Globus pallidus (tissue), 1 donor: ENCODE results near the gene FLRT2.
A peak's percentile ranks its signal among the peaks of the same experiment; 100 is the strongest.

Experiments
- DNase-seq: peaks from one replicate; pipeline ENCODE4 v3.0.0-alpha.2; 2015; ENCODE audit warnings: low spot score

FLRT2 gene

DNA sequence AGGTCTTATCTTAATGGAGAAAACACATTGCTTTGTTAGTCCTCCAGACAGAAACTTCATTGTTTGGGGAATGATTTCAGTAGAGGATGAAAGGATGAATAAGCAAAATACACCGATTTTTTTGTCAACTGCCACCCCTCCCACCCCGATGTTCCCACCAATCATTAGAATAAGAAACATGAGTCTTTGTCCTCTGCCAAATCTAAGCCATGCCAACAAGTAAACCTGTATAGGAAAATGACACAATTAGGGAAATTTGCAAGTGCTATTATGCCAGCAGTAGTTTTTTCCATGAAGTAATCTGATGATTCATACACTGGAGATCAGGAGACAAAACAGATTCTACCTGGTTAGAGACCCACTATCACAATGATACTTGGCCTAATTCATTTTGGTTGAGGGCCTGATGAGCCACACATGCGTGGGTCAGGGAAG is 35.9 kb downstream of the FLRT2 start:
- DNase-seq = no peak

DNA sequence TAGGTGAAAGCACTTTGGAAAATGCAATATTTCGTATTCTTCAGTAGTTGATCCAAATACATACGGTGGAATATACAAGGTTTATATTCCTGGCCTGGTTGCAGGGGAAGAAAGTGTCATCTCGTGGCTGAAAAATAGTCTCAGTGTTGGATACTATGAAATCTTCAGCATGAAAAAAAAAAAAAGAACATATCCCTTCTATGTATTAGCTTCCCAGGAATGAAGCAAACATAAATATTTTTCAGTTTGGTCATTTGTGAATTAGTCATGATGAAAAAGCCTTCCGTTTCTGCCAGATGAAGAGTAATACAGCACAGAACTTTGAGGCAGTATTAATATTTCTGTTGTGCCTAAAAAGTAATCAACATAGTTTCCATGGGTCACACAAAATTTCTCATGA is 36.7 kb downstream of the FLRT2 start:
- no peak for DNase-seq

DNA sequence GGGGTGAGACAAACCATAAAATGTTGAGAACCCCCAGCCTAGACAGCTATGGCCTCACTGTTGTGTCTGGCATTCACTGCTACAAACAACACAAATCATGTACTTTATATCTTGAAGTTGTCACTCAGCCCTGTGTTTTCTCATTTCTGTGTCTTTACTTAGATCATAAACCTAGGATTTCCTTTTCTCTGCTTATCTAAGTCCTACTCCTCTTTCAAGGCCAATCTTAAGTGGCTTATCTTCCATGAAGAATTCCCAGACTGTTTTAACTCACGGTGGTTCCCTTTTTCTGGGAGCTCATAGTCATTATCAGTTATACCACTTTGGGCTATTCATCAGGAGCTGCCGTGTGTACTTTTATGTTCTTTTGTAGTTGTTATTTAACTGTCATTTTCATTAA is 42.1 kb downstream of the FLRT2 start:
- no peak for DNase-seq

DNA sequence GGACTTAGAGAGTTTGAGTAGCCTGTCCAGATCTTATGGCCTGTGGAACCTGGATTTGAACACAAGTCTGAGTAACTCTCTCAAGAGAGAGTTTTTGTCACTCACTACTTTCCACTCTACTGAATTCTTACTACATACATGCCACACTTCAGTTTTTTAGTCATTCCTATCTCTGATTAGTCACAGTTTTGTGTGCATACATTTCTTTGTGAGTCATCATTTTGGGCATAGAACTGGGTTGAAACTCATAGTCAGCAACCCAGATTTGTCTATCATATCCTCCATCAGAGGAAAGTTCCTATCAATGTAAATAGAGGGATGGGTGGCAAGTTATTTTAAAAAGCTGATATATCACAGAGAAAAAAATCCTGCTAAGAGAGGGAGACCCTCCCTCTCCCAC is 42.9 kb downstream of the FLRT2 start:
- DNase-seq = no peak

DNA sequence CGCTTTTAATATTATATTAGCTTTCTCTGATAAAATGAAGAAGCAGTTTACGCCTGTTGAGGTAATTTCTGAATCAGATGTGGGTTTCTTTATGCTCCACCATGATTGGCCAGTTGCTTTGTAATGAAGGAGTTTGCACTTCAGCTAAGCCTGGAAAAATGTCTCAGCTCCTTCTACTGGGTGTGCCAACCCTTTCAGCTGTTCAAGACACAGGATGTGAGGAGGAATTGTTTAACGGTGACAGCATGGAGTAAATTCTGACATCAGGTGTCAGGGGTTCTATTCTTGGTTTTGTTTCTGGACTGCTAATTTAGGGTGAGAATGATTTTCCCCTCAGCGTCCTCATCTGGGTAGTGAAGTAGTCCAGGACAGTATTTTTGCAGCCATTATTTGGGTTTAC is 43.5 kb downstream of the FLRT2 start:
- no peak for DNase-seq

DNA sequence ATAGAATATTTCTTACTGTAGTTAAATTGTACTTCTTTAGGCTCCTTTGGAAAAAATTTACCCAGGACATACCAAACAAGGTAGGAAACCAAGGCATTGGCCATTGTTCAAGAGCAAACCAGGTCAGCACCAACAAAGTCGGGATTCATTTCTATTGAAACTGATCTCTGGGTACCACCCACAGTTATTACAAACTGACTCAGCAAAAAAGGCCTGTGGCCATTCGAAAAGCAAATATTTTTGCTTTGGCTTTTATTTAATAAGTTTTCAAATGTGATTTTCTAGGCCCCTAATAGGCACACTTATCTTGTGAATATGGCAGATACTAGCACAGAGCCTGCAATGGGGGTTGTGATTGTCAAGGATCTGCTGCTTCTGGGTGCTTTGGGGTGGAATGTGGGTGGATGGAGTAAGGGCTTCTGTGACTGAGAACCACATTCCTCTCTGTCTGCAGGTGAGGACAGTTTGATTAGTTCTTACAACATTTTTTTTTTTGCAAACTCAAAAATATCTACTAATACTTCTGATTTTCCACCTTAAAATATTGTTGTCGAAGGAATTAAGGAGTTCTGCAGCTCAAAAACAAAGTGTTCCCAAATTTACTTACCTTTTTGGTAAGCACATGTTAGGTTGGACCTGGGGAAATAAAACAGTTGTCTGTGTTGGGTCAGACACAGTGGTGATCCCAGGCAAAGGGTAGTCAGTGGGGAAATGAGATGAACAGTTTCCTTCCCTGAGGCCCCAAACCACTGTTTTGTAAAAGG is 45.1 kb downstream of the FLRT2 start:
- no peak for DNase-seq

DNA sequence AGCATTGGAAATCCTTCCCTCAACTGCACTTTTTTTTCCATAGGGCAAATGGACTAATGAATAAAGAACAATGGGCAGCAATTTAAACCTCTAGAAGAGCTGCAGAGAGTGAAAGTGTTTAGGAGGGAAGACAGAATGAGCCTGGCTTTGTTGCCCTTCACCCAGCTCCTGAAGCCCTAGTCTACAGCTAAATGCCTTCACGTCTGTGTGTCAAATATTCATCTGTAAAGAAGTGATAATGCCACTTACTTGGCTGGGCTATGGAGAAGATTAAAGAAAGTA is 45.6 kb downstream of the FLRT2 start:
- DNase-seq = no peak

DNA sequence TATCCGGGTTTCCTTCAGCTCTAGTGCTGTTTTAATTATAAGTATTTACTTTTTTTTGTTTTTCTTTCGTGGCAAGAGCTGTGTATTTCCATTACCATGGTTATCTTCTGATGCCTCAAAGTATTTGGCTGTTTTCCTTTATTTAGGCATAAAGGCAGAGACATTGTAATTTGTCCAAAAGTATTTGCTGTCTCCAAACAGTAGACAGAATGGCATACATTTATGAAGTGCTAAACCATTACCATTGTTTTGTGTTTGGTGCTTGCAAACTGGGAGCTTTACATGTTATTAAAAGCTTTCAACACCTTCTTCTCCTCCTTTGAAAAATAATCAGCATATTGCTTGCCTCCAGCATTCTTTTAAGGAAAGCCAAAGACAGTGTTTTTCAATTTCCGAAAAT is 46.3 kb downstream of the FLRT2 start:
- no peak for DNase-seq

DNA sequence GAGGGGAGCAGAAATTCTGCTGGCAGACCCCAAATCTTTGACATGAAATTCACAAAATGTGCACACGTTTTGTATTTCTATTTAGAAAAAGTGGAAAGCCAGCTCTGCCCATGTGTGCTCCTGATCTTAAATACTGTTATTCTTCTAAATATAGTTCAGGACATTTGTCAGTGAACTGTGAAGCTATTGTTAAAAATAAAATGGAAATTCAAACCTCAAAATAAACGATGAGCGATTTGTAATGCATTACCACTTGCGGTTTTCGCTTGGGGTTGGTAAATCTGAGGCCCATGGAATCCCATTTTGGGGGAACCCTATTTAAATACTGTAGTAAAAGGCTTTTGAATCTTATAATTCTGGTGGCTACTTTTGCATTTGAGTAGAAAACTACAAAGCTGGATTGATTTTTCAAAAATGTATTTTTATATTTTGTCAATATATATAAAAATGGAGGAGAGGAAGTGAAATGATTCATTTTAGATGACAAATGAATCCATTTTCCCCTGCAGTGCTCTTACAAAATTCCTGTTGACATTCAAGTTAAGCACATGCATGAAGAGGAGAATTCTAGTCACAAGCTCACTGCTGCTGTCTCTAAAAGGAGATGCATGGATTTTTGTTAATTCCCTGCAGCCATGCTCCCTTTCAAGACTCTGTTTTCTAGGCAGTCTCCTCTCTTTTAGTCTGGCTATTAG is 47.1 kb downstream of the FLRT2 start:
- no peak for DNase-seq

DNA sequence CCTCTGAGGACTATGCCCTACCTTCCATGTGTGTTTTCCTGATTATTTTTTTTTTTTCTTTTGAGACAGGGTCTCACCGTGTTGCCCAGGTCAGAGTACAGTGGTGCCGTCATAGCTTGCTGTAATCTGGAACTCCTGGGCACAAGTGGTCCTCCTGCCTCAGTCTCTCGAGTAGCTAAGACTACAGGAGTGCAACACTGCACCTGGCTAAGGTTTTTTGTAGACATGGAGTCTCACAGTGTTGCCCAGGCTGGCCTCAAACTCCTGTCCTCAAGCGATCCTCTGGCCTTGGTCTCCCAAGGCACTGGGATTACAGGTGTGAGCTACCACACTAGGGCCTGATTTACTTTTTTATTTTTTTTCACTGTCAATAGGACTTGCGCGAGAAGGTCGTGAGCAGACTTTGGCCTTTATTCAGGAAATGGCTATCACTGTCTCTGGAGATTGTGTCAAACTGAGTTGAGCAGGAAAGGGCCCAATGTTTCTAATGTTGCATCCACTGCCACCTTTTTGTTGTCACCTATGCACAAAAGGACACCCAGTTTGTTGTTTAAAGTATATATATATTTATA is 47.7 kb downstream of the FLRT2 start:
- no peak for DNase-seq

DNA sequence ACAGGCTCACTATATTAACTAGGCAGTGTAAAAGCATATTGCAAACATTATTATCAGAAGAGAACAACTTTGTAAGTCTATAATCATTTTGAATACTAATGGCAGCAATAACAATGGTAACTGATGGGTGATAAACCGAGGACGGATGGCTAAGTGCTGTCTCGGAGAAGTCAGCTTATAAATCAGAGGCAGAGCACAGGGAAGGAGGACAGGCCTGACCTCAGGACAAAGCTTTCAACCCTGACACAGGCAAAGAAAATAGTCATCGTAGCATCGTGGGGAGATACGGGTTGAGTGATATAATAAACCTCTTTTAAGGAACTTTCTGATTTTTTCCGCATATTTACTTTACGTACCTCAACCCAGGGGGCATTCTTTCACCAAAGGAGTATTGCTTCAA is 48.4 kb downstream of the FLRT2 start:
- DNase-seq = no peak

DNA sequence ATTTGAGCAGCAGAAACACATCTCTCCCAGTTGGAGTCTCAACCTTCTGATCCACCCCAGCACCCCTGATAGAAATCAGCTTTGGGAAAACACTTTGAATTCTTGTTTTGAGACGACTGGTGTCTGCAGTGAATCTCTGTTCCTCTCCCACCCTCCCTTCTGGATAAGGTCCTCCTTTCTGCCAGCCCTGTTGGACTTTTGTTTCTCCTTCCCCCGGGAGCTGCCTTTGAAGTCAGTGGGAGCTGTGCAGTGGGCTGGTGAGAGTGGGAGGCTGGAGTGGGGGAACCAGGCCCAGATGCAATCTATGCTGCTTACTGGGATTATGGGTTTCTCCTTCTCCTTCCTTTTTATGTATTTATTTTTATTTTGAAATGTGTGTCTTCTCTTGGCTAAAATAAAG is 49.0 kb downstream of the FLRT2 start:
- DNase-seq = no peak

DNA sequence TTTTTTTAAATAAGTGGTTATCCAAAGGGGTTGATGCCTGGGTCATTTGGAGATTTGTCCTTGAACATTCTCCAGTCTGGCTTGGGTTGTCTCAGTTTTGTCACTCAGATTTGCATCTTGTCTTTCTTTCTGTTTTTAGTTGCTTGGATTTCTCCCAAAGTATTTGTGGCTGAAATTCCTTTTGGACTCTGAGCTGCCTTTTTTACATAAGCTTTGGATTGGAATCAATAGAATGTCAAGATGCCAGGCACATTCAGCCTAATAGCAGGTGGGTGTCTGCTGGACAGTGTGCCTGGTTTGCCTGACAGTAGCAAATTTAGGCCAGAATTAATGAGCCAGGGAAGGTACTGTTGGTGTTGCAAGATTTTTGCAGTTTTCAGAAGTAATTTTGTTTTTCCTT is 50.0 kb downstream of the FLRT2 start:
- DNase-seq = peak; percentile 57

DNA sequence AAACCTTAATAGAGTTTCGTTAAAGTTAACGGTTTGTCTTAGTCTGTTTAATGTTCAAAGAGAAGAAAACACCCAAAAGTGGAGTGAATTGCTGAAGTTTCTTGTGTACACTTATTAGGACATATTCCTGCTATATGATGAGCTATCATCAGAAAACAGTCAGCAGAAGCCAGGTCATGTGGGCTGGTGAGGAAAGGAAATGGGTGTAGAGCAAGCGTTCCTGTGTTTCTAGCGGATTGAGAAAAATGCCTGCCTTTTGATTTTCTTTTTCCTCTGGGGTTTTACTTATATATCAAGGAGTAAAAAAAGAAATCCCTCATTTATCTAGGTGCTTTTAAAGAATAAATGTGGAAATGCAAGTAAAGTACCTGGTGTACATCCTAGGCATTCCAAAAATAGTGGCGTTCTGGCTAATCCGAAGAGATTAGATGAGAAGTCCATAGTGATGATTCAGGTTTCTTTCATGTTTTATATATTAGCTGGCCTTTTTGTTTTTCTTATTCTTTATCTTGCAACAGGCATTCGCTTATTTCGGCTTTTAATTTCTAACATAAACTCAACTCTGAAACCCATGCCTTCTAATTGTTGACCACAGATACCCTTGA is 50.7 kb downstream of the FLRT2 start:
- DNase-seq = no peak

DNA sequence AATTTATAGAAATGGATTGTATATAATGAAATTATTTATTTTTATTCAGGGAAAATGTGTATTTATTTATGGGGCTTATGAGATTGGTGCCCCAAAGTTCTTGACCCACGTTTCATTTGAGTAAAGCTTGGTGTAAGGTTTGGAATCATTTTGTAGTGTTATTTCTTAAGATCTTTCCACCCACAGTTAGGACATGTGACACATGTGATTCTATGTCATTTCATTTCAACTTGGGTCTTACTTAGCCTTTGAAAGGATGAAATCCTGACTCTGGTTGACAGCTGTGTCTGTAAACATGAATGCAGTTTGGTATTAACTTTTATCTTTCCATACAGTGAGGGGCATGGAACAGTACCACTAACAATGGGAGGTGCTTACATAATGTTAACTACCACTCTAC is 51.7 kb downstream of the FLRT2 start:
- no peak for DNase-seq

DNA sequence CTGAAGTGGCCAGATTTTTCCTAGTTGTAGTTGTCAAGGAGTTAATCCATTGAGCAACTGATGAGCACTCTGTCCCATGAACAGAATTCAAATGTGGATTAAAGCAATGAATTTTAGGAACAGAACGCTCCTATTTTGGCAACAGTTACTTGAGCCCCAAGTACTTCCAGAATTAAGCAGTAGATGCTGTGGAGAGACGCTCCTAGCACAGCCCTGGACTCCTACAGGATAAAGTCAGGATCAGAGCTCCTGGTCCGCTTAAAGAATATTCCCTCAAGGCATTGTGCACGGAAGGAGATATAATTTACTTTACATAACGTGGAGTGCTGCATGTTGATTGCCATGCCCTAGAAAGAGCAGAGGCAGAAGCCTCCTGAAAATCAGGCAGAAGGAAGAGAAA is 53.4 kb downstream of the FLRT2 start:
- no peak for DNase-seq

DNA sequence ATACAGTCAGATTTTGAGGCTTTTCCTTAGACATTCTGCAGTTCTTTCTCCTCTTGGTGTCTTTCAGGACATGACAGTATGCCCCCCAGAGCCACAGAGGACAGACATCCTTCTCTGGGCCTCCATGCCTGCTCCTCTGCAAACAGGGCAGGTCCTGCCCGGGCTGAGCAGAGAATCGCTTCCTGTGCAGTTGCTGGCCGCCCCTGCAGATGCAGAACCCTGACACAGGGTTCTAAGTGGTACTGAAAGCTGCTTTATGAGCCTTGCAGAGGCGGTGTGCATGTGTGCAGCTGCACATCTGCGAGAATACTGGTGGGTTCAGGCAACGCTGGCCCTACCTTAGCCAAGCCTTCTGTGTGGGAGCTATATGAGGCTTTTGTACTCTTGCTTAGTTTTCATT is 54.5 kb downstream of the FLRT2 start:
- no peak for DNase-seq

DNA sequence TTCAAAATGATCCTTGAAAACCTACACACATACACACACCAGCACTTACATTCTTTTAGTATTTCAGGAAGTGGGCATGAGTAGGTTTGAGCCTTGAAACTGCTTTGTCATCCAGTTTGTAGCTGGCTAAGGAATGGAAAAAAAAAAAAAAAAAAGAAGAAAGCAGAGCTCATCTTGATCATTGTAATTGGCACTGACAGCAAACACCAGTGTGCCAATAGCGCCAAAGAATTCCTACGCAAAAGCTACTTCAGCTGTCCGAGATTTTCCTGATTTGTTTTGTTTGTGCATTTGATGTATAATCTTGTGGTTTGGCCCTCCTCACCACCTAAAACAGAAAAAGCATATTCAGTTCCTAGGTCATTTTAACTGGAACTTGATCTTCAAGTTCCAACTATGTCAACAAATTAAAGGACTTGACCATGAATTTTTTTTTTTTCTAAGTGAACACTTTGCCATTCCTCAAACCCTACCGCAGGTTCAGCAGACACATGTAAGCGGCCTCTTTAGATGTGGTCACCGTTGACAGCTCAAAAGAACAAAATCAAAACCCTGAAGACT is 57.3 kb downstream of the FLRT2 start:
- no peak for DNase-seq

DNA sequence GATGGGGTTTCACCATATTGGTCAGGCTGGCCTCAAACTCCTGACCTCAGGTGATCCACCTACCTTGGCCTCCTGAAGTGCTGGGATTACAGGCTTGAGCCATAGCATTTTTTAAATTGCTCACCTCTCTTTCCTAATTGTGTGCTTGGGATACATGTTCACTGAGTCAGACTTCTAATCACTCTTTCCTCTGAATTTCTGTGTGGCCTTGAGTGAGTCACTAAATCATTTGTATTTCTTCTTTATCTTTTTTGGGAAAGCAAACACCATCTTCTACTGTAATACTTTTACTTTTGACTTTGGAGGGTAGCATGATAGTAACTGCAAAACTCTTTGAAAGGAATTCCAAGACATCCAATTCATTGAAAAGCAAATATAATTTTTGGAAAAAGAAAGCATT is 60.8 kb downstream of the FLRT2 start:
- DNase-seq = no peak

DNA sequence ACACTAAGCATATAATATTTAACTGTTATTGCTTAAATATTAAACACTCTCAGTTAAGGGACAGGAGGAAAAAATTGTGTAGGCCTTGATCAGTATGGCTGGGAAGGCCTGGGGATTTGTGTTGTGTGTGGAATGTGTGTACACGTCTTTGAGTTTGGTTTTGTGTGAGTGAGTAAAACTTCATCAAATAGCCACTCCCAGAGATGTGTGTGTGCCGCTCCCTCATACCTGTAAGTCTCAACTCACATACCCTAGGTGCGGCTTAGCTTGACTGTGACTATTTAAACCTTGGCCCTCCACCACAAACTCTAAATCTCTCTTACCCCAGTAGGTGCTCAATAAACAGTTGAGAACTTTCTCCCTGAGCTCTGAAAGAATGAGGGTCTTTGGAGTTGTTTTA is 64.3 kb downstream of the FLRT2 start:
- DNase-seq = no peak

DNA sequence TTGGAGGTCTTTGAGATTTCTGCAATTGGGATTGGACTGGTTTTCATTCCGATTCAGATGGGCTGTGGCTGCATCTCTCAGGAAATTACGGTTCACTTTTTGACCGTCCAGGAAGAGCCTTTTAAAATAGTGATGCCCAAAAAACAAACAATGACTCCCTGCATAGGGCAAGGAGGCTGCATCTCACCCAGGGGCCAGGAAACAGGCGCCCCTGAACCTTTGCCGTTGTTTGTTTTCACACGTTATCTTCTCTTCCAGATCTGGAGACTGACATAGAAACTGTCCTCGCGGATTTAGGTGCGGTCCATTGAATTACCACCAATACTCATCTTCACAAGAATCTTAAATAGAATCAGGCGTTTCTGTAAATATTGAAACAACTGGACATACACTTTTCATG is 66.0 kb downstream of the FLRT2 start:
- DNase-seq = no peak

DNA sequence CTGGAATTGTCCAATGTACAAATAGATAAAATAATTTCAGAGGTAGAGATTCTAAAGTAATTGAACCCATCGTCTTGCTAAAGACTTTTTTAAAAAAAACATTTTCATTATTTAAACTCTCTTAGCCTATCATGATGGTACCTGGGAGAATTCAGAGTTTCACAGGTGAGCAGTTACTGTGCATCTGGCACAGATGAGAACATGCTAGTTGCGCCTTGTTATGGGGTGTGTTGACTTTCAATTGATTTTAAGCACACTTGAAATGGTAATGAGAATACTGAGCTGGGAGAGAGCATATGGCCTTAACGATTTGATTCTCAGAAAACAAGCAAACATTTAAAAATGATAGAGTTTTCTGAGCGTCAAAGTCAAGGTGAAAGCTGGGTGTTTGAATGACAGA is 66.6 kb downstream of the FLRT2 start:
- DNase-seq = no peak

DNA sequence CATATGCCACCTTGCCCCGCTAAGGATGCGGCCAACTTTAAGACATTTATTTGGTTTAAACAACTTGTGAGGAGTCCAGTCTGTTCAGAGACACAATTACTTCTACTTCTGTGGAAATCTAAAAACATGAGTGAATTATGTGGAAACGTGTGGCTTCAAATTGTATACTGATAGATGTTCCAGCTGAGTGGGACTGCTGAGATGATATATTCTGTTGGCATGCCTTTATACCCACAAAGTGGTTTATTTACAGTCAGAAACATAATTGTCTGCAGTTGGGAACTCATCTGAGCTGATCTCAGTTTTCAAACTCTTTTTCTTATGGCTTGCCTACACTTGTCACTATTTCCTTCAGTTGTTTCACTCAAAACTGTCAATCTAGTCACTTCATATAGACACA is 67.8 kb downstream of the FLRT2 start:
- DNase-seq = no peak
